ENCODE data around the gene ANXA8. TPM values are rescaled to one million over a fixed set of nuclear protein-coding genes. Genes with fewer than 3 reads are reported as not detected.

Gene ANXA8
- total RNA-seq, 1 experiment from 2014 or later = 0.22 TPM

DNA sequence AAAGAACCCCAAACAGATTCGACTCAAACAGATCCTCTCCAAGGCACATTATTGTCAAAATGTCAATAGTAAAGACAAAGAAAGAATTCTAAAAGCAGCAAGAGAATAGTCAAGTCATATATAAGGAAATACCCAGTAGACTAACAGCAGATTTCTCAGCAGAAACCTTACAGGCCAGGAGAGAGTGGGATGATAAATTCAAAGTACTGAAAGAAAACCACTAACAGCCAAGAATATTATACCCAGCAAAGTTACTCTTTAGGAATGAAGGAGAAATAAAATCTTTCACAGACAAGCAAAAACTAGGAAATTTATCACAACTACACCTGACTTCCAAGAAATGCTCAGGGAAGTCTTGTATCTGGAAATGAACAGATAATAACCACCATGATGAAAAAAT lies 38.2 kb downstream of the ANXA8 start:
- no peak overlapping the region for H2AFZ ChIP-seq (ENCODE audit: low read length)
- no peak overlapping the region for H2BK12ac ChIP-seq (ENCODE audit: insufficient read length, low read depth, low read length)
- H3K27ac ChIP-seq (ENCODE audit: insufficient read length, low read depth, low read length) = no peak overlapping the region
- H2BK5ac ChIP-seq (ENCODE audit: insufficient read length, low read length) = no peak overlapping the region
- TF ChIP-seq, protein P1, sequence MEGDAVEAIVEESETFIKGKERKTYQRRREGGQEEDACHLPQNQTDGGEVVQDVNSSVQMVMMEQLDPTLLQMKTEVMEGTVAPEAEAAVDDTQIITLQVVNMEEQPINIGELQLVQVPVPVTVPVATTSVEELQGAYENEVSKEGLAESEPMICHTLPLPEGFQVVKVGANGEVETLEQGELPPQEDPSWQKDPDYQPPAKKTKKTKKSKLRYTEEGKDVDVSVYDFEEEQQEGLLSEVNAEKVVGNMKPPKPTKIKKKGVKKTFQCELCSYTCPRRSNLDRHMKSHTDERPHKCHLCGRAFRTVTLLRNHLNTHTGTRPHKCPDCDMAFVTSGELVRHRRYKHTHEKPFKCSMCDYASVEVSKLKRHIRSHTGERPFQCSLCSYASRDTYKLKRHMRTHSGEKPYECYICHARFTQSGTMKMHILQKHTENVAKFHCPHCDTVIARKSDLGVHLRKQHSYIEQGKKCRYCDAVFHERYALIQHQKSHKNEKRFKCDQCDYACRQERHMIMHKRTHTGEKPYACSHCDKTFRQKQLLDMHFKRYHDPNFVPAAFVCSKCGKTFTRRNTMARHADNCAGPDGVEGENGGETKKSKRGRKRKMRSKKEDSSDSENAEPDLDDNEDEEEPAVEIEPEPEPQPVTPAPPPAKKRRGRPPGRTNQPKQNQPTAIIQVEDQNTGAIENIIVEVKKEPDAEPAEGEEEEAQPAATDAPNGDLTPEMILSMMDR (conservative IDR thresholded peaks at IDR 0.05) = no peak
- no peak overlapping the region for H3K4ac ChIP-seq (ENCODE audit: low read depth, low read length)
- no peak overlapping the region for H2BK15ac ChIP-seq (ENCODE audit: low read depth, low read length)
- no peak overlapping the region for H3K18ac ChIP-seq (ENCODE audit: insufficient read length, low read depth, low read length)
- no peak overlapping the region for H4K91ac ChIP-seq (ENCODE audit: insufficient read length, low read depth, low read length)
- peaks cover 11 to 13% of the 10 kb centered on the region in 2 experiments; a peak in 4 of 5 replicates for H3K9me3 Mint-ChIP-seq
- no peak overlapping the region for H4K5ac ChIP-seq (ENCODE audit: insufficient read length, low read depth, low read length)
- no peak overlapping the region for H4K8ac ChIP-seq (replicated peaks; ENCODE audit: insufficient read length, low read depth, low read length)
- H3K14ac ChIP-seq (ENCODE audit: insufficient read depth, low read length) = no peak overlapping the region
- H4K20me1 ChIP-seq (ENCODE audit: control insufficient read depth, insufficient read depth, insufficient read length) = no peaks in the 10 kb centered on the region
- H3T11ph ChIP-seq (ENCODE audit: low read length) = no peak overlapping the region
- no peak overlapping the region for H3K27ac Mint-ChIP-seq
- H3K23me2 ChIP-seq (ENCODE audit: insufficient read length, low read depth, low read length, poor library complexity, severe bottlenecking) = no peaks in the 10 kb centered on the region
- no peak overlapping the region for H2BK120ac ChIP-seq (ENCODE audit: low read depth, low read length, poor library complexity, severe bottlenecking)
- H3K36me3 Mint-ChIP-seq (ENCODE audit: insufficient read depth in 1 of 3, low read depth in 3 of 3) = no peaks in the 10 kb centered on the region; a peak in 2 of 7 replicates
- H3K4me1 Mint-ChIP-seq = no peaks in the 10 kb centered on the region
- H2AK5ac ChIP-seq (ENCODE audit: insufficient read length, low read length) = no peak overlapping the region
- no peaks in the 10 kb centered on the region for H3K9me3 ChIP-seq (ENCODE audit: control insufficient read depth, low read depth, low read length)
- no peaks in the 10 kb centered on the region for H3K27me3 ChIP-seq (ENCODE audit: insufficient read depth, low read length)
- no peaks in the 10 kb centered on the region for H3K79me2 ChIP-seq (ENCODE audit: insufficient read depth, low read length)
- no peak overlapping the region for H3K23ac ChIP-seq (ENCODE audit: insufficient read length, low read depth, low read length)
- H3K79me1 ChIP-seq (ENCODE audit: insufficient read depth, low read depth, low read length, poor library complexity, severe bottlenecking) = no peaks in the 10 kb centered on the region
- H3K9ac ChIP-seq (ENCODE audit: extremely low read depth, insufficient read length, low read length) = no peak overlapping the region
- whole genome bisulfite sequencing (ENCODE audit: extremely low coverage, insufficient read length, low lambda C conversion rate) = no CpG with 5 or more reads among the region's 1 CpG
- no peaks in the 10 kb centered on the region for H3K4me1 ChIP-seq (ENCODE audit: insufficient read depth, low read length)
- H2BK20ac ChIP-seq (ENCODE audit: low read depth, low read length, poor library complexity, severe bottlenecking) = no peak overlapping the region
- H3K4me2 ChIP-seq (ENCODE audit: insufficient read depth, insufficient read length, low read length) = no peak overlapping the region
- no peaks in the 10 kb centered on the region; the same call in none of the 2 replicates for H3K27me3 Mint-ChIP-seq (ENCODE audit: low read depth)
- H3K4me3 Mint-ChIP-seq = no peak overlapping the region
- DNase-seq = no peak
- no peak overlapping the region for H3K56ac ChIP-seq (ENCODE audit: insufficient read length, low read depth, low read length)
